GM12891 (cell line): ENCODE measurements around the gene KCTD11.

ENCODE experiments used
- POLR2A ChIP-seq: IDR thresholded peaks from 2 replicates; pipeline ENCODE4 v1.6.1; 2011; ENCODE audit warnings: low read depth, low read length, control low read depth
- POLR2AphosphoS5 ChIP-seq: IDR thresholded peaks from 2 replicates; pipeline ENCODE4 v1.6.1; 2011; ENCODE audit warnings: low read depth, low read length, control low read depth
- POU2F2 ChIP-seq: IDR thresholded peaks from 2 replicates; pipeline ENCODE4 v1.6.1; 2011; ENCODE audit warnings: low read depth, mild to moderate bottlenecking, control low read depth, low read length, moderate library complexity
- SPI1 ChIP-seq: IDR thresholded peaks from 2 replicates; pipeline ENCODE4 v1.6.1; 2011; ENCODE audit warnings: low read depth, low read length, control low read depth
- TAF1 ChIP-seq: IDR thresholded peaks from 2 replicates; pipeline ENCODE4 v1.6.1; 2011; ENCODE audit warnings: low read depth, low read length, control low read depth

DNA sequence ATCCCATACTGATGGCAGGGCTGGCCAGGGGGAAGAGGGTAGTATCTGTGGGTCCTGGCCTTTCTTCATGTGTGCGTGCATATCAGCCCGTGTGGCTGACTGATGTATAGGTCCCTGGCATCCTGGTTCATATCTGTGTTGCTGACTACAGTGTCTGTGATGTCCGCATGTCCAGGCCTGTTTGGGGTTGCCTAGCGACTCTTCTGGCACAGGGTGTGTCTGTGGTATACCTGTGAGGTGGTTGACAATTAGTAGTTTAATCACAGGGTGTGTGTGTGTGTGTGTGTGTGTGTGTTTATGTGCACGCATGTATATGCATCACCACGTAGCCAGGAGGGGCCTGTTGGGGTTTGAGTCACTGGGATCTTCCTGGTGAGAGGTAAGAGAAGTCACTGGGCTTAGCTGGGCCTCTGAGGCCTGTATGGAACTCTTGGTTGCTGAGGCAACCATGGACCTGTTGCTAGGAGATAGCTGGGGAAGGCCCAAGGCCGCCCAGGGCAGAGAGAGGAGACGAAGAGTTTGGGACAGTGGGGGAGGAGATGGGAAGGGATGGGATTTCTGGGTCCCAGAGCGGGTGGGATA, 2.4 kb downstream of the KCTD11 start:
- TF ChIP-seq POLR2AphosphoS5: no peak
- no peak for TF ChIP-seq POLR2A
- TF ChIP-seq SPI1: no peak
- TF ChIP-seq TAF1: no peak
- peak; percentile 56; the same call in 1 of the 2 replicates for TF ChIP-seq POU2F2
